ENCODE data around the gene FAM171A1.
"Not testable (repeated sequence)": the region's sequence is repeated elsewhere in the genome, so short reads cannot be mapped to it uniquely, and the experiment has no call there.

FAM171A1 gene

GRCh38 chr10:15279236-15279635 is 91.9 kb downstream of the FAM171A1 start:
- FAIRE-seq: no peak

- no peak for FAIRE-seq
These were observed 92.3 kb downstream of the FAM171A1 start for GRCh38 chr10:15278786-15279185.

GRCh38 chr10:15276039-15276438 is 95.0 kb downstream of the FAM171A1 start:
- not testable (repeated sequence) for FAIRE-seq

- not testable (repeated sequence) for FAIRE-seq
These were observed 101.3 kb downstream of the FAM171A1 start for GRCh38 chr10:15269838-15270237.

- no peak for FAIRE-seq
These were observed 103.6 kb downstream of the FAM171A1 start for GRCh38 chr10:15267496-15267895.

- no peak for FAIRE-seq
These were observed 105.0 kb downstream of the FAM171A1 start for GRCh38 chr10:15266117-15266516.

GRCh38 chr10:15265558-15265957 is 105.5 kb downstream of the FAM171A1 start:
- no peak for FAIRE-seq

- no peak for FAIRE-seq
These were observed 106.0 kb downstream of the FAM171A1 start for GRCh38 chr10:15265056-15265455.

GRCh38 chr10:15263657-15264323 is 107.3 kb downstream of the FAM171A1 start:
- no peak for FAIRE-seq

- no peak for FAIRE-seq
These were observed 108.9 kb downstream of the FAM171A1 start for GRCh38 chr10:15262036-15262713.

GRCh38 chr10:15259136-15259535 is 112.0 kb downstream of the FAM171A1 start:
- FAIRE-seq: no peak

- FAIRE-seq: no peak
These were observed 112.8 kb downstream of the FAM171A1 start for GRCh38 chr10:15258255-15258654.

GRCh38 chr10:15255961-15256360 is 115.1 kb downstream of the FAM171A1 start:
- FAIRE-seq: no peak

GRCh38 chr10:15254808-15255648 is 116.1 kb downstream of the FAM171A1 start:
- no peak for FAIRE-seq

GRCh38 chr10:15253951-15254807 is 116.9 kb downstream of the FAM171A1 start:
- FAIRE-seq: no peak

- no peak for FAIRE-seq
These were observed 118.7 kb downstream of the FAM171A1 start for GRCh38 chr10:15252396-15252795.

- no peak for FAIRE-seq
These were observed 119.2 kb downstream of the FAM171A1 start for GRCh38 chr10:15251791-15252380.

GRCh38 chr10:15245530-15245929 is 125.6 kb downstream of the FAM171A1 start:
- no peak for FAIRE-seq

GRCh38 chr10:15244635-15245197 is 126.4 kb downstream of the FAM171A1 start:
- no peak for FAIRE-seq

GRCh38 chr10:15242261-15242840 is 128.7 kb downstream of the FAM171A1 start:
- FAIRE-seq: no peak

GRCh38 chr10:15241306-15241705 is 129.8 kb downstream of the FAM171A1 start:
- no peak for FAIRE-seq
